SHP77 (cell line): ENCODE measurements around the gene GALNT9.

ENCODE experiments used
- DNase-seq, 2 experiments: peaks; one replicate each; lab custom pipeline; 2025; lab: John Stamatoyannopoulos, UW

GALNT9 gene

GRCh38 chr12:132292328-132293319, 36.8 kb downstream of the GALNT9 start:
- no peak for DNase-seq

DNA sequence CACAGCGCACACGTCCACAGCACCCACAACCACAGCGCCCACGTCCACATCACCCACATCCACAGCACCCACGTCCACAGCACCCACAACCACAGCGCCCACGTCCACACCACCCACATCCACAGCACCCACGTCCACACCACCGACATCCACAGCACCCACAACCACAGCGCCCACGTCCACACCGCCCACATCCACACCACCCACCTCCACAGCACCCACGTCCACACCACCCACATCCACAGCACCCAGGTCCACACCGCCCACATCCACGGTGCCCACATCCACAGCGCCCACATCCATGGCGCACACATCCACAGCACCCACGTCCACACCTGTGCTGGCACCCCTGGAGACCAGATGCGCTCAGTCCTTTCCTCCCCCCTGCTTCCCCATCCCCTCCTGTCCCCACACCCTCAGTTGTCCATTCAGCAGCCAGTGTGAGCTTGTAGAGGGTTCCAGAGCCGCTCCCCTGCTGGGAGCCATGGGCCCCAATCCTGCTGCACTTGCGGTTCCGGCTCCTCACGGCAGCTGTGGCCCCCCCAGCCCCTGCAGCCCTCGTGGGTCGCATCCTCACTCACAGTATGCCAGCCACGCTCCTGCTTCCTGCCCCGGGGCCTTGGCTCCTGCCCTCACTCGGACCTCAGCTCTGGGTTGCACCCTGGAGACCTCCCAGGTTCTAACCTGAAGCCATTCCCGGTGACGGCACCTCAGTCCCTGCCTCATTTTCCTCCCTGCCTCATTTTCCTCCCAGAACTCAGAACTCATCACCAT, 37.8 kb downstream of the GALNT9 start:
- DNase-seq, result no peak

GRCh38 chr12:132290203-132290540, 39.2 kb downstream of the GALNT9 start:
- DNase-seq, result no peak

- DNase-seq, result no peak
These were observed 39.8 kb downstream of the GALNT9 start for GRCh38 chr12:132289356-132290202.

DNA sequence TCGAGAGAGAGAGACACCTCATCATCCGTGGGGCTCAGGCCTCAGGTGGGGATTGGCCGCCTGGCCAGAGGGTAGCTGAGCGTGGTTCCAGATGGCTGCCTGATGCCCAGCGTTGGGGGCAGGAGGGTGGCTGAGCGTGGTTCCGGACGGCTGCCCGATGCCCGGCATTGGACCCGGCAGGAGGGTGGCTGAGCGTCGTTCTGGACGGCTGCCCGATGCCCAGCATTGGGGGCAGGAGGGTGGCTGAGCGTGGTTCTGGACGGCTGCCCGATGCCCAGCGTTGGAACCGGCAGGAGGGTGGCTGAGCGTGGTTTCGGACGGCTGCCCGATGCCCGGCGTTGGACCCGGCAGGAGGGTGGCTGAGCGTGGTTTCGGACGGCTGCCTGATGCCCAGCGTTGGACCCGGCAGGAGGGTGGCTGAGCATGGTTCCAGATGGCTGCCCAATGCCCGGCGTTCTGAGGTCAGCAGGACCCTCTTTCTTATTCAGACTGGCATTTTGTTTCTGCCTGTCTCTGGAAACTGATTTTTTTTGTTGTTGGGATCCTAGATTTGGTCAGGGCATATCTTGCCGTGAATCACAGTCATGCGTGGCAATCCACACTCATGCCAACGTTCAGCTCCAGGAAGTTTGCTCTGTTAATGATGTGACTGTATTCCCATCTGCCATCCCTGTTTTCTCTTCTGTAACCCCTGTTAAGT, 40.7 kb downstream of the GALNT9 start:
- no peak for DNase-seq

GRCh38 chr12:132287391-132288238, 41.8 kb downstream of the GALNT9 start:
- DNase-seq, result no peak

DNA sequence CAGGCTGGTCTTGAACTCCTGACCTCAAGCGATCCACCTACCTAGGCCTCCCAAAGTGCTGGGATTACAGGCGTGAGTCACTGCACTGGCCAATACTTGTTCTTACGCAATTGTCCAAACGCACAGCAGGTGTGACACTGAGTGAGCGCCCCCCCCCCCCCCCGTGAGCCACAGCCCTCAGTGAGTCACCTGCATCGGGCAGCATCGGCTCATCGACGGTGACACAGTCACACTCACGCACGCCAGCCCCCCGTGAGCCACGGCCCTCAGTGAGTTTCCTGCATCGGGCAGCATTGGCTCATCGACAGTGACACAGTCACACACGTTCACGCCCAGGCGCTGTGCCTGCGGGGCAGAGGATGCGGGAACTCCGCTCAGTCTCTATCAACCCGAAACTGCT, 42.5 kb downstream of the GALNT9 start:
- peak in 1 of 2 experiments; percentile 64 for DNase-seq

- DNase-seq, result peak in 1 of 2 experiments; percentile 50
These were observed 43.3 kb downstream of the GALNT9 start for GRCh38 chr12:132285991-132286681.

- DNase-seq, result no peak
These were observed 44.3 kb downstream of the GALNT9 start for GRCh38 chr12:132284827-132285741.

GRCh38 chr12:132284071-132284826, 45.1 kb downstream of the GALNT9 start:
- DNase-seq, result no peak

DNA sequence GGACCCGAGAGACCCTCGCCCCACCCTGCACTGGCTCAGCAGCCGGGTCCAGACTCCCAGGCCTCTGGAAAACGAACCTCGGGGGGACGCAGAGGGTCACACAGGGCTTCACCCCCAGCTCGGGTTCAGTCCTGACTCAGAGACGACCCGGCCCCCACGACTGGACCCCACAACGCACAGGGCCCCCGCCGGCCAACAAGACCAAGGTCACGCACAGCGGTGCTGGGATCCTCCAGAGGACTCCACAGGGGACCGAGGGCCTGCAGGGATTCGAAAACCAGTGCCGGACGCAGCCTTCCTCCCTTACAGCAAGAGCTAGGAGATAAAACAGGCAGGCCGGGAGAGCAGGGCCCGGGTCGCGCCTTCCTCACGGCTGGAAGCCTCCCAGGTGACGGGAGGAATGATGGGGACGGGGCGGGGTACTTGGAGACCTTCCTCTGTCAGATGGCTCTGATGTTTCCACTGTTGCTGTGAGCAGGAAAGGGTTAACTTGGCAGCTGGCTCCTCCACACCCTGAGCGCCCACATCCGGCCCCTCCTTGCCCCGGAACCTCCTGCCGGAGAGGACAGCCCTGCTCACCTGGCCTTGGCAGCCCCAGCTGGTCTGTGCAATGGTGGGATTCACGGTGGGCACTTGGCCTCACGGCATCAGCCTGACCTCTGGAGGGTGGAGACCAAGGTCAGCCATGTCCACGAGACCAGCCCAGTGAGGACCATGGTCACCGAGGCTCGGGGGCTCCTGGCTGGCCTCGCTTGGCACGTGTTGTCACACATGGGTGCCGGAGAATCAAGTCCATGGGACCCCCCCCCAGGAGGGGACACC, 46.2 kb downstream of the GALNT9 start:
- peak; percentile 67 to 79 for DNase-seq

DNA sequence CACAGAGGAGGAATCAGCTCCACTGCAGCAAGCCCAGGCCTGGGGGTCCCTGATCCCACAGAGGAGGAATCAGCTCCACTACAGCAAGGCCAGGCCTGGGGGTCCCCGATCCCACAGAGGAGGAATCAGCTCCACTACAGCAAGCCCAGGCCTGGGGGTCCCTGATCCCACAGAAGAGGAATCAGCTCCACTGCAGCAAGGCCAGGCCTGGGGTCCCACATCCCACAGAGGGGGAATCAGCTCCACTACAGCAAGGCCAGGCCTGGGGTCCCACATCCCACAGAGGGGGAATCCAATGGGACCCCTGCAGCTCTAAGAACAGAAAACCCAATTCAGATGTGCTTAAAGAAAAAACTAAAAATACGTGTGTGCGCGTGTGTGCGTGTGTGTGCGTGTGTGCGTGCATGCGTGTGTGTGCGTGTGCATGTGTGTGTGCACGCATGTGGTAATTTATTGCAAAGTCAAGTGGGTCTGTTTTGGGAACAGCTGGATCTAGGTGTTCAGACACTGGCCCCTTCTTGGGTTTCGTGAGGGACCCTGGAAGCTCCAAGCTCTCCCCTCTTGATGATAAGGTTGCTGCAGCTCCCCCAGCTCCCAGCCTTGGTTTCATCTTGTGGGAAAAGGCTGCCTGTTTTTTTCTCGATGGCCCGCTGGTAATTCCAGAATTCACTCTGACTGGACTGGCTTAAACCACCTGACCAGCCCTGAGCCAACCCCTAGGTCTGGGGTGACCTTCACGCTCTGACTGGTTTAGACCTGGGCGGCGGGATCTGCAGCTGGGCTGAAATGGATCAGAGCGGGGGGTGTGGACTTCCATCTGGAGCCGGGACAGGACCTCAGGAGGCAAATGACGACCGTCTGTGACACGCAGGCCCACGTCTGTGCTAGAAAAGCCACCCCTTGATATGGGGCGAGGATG, 47.1 kb downstream of the GALNT9 start:
- no peak for DNase-seq

- DNase-seq, result no peak
These were observed 48.4 kb downstream of the GALNT9 start for GRCh38 chr12:132281038-132281437.

DNA sequence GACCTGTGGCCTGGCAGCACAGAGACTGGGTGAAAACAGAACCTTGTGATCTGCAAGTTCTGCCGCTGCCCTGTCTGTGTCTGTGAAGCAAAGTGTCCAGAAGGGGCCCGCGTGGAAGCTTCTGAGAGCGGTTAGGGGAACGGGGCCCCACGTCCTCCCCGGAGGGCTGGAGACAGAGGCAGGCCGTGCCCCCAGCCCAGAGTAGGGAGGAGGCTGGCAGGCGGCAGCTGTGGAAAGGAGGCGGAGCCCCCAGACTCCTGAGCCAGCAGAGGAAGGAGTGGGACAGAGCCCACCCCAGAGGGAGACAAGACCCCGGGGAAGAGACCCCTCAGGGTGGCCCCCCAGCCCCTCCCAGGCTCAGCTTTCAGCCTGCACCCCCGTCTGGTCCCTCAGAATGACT, 49.0 kb downstream of the GALNT9 start:
- no peak for DNase-seq

GRCh38 chr12:132279930-132280329, 49.5 kb downstream of the GALNT9 start:
- DNase-seq, result no peak
